MM.1S (cell line): ENCODE data around the gene ENO4.

ENCODE experiments used
- DNase-seq: peaks from one replicate; pipeline ENCODE4 v3.0.0-alpha.2; 2015
- H2AFZ ChIP-seq: fragments of 300-600 bp; sonication (generic); 2 replicates; pipeline ENCODE4 v1.6.0; 2016; ENCODE audit warnings: antibody characterized with exemption, low read length
- H3F3A ChIP-seq: fragments of 300-600 bp; sonication (generic); 2 replicates; pipeline ENCODE4 v1.6.1; 2016; ENCODE audit warnings: mild to moderate bottlenecking, antibody characterized with exemption, low read length, moderate library complexity, mixed read lengths; ENCODE audit not compliant: insufficient read depth
- H3K27ac ChIP-seq: fragments of 300-600 bp; sonication (generic); 2 replicates; pipeline ENCODE4 v1.5.1; 2016; ENCODE audit warnings: mild to moderate bottlenecking, low read length
- H3K27me3 ChIP-seq: fragments of 300-600 bp; sonication (generic); replicated peaks from 2 replicates; pipeline ENCODE4 v1.6.0; 2016; ENCODE audit warnings: low read length; ENCODE audit not compliant: insufficient read depth
- H3K36me3 ChIP-seq: fragments of 300-600 bp; sonication (generic); replicated peaks from 2 replicates; pipeline ENCODE4 v1.6.1; 2016; ENCODE audit warnings: mild to moderate bottlenecking, low read length, mixed read lengths; ENCODE audit not compliant: insufficient read depth
- H3K4me1 ChIP-seq: fragments of 300-600 bp; sonication (generic); 2 replicates; pipeline ENCODE4 v1.6.1; 2016; ENCODE audit warnings: low read length, mixed read lengths
- H3K4me2 ChIP-seq: fragments of 300-600 bp; sonication (generic); 2 replicates; pipeline ENCODE4 v1.6.0; 2016; ENCODE audit warnings: low read depth, low read length
- H3K4me3 ChIP-seq: fragments of 300-600 bp; sonication (generic); 2 replicates; pipeline ENCODE4 v1.5.1; 2016; ENCODE audit warnings: low read length, mixed read lengths
- H3K79me2 ChIP-seq: fragments of 300-600 bp; sonication (generic); 2 replicates; pipeline ENCODE4 v1.6.1; 2016; ENCODE audit warnings: mixed run types, low read length, mixed read lengths
- H3K9ac ChIP-seq: fragments of 300-600 bp; sonication (generic); 2 replicates; pipeline ENCODE4 v1.6.1; 2016; ENCODE audit warnings: low read length, mixed read lengths
- H3K9me2 ChIP-seq: fragments of 300-600 bp; sonication (generic); replicated peaks from 2 replicates; pipeline ENCODE4 v1.6.1; 2016; ENCODE audit warnings: mild to moderate bottlenecking, low read length, mixed read lengths; ENCODE audit not compliant: insufficient read depth
- H3K9me3 ChIP-seq: fragments of 300-600 bp; sonication (generic); replicated peaks from 2 replicates; pipeline ENCODE4 v1.6.1; 2016; ENCODE audit warnings: mild to moderate bottlenecking, low read length, mixed read lengths; ENCODE audit not compliant: insufficient read depth
- H4K20me1 ChIP-seq: fragments of 300-600 bp; sonication (generic); 2 replicates; pipeline ENCODE4 v1.6.1; 2016; ENCODE audit warnings: mild to moderate bottlenecking, low read length, moderate library complexity, mixed read lengths; ENCODE audit not compliant: insufficient read depth
- EZH2 ChIP-seq: fragments of 300-600 bp; sonication (generic); optimal IDR thresholded peaks from 2 replicates; pipeline ENCODE3; 2017; ENCODE audit warnings: low read depth, mild to moderate bottlenecking, antibody characterized with exemption, low read length, mixed read lengths
- EZH2phosphoT487 ChIP-seq: fragments of 300-600 bp; sonication (generic); IDR thresholded peaks from 2 replicates; pipeline ENCODE4 v1.6.1; 2018; ENCODE audit warnings: antibody characterized with exemption, low read length
- TF ChIP-seq, protein P1 (sequence below): fragments of 300-600 bp; sonication (generic); IDR thresholded peaks from 2 replicates; pipeline ENCODE4 v1.5.1; 2016; ENCODE audit warnings: antibody characterized with exemption, low read length, mixed read lengths

The ENO4 gene

DNA sequence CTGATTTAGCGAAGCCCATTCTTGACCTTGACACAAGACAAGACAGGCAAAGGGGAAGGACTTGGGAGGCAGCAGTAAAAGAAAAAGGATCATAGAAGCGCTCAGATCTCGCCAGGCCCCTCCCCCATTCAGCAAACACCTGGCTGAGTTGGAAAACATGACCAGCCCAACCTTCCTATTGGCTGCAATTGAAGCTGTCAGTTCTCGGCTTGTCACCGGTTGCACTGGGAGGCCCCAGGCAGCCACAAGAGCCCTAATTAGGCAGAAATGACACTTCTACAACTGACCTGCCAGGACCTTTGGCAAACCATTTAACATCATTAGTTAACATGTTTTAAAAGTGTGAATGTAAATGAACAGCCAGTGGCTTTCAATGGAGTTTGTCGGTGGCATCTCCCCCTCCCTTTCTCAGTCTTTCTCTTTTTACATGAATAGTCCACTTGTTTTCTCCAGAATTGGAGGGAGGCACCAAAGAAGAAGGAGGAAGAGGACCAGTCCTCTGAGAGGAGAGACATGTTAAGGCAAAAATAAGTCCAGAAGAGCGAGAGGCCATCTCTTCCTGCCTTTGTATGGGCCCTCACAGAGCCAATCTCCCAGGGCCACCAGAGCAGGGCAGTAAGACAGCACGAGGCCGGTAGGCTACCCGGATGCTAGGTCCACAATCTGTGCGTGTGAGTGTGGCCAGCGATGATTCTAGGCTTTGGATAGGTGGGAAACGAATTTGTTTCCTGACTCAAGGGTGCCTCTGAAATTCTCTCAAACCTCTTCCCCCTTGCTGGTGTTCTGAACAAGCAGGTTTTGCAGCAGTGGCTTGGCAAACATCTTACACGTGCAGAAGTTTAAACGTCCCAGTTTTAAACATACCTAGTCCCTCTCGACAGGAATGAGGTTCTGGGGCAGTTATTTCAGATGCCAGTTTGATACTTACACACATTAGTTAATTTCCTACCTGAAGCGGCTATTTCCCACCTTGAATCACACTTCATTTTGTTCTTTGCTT lies 15.0 kb upstream of the ENO4 start:
- no peaks in the 10 kb centered on the region for H4K20me1 ChIP-seq
- no peaks in the 10 kb centered on the region for H3K9me3 ChIP-seq
- H3K9ac ChIP-seq = no peak overlapping the region
- H3K27me3 ChIP-seq = no peaks in the 10 kb centered on the region
- DNase-seq = no peak
- no peak overlapping the region for H3K27ac ChIP-seq
- no peaks in the 10 kb centered on the region for H3K36me3 ChIP-seq
- no peaks in the 10 kb centered on the region for H3K4me1 ChIP-seq
- no peak overlapping the region for H3K4me3 ChIP-seq
- H3F3A ChIP-seq = no peaks in the 10 kb centered on the region
- H3K4me2 ChIP-seq = no peak overlapping the region
- no peak for TF ChIP-seq EZH2phosphoT487
- TF ChIP-seq, protein P1, sequence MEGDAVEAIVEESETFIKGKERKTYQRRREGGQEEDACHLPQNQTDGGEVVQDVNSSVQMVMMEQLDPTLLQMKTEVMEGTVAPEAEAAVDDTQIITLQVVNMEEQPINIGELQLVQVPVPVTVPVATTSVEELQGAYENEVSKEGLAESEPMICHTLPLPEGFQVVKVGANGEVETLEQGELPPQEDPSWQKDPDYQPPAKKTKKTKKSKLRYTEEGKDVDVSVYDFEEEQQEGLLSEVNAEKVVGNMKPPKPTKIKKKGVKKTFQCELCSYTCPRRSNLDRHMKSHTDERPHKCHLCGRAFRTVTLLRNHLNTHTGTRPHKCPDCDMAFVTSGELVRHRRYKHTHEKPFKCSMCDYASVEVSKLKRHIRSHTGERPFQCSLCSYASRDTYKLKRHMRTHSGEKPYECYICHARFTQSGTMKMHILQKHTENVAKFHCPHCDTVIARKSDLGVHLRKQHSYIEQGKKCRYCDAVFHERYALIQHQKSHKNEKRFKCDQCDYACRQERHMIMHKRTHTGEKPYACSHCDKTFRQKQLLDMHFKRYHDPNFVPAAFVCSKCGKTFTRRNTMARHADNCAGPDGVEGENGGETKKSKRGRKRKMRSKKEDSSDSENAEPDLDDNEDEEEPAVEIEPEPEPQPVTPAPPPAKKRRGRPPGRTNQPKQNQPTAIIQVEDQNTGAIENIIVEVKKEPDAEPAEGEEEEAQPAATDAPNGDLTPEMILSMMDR = no peak
- TF ChIP-seq EZH2 = no peak
- H2AFZ ChIP-seq = no peak overlapping the region
- no peaks in the 10 kb centered on the region for H3K9me2 ChIP-seq
- H3K79me2 ChIP-seq = no peaks in the 10 kb centered on the region

DNA sequence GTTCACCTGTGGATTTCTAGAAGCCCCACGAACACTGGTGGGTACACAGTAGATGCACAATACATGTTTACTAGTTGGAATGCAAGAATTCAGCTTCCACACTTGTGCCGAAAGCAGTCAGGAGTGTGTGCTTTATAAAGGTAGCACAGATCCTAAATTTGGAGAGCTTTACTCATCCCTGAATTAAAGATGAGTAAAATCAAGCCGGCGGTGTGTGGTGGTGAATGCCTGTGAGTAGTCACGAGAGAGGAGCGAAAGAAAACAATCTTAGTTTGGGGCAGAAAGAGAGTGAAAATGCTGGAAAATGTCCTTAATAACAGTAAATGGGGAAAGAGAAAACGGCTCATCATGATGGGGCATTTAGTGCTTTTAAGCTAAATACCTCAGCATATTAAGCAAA lies 13.6 kb upstream of the ENO4 start:
- no peak for TF ChIP-seq EZH2phosphoT487
- TF ChIP-seq EZH2 = no peak
- TF ChIP-seq, protein P1 = no peak
- no peaks in the 10 kb centered on the region for H4K20me1 ChIP-seq
- H3K27ac ChIP-seq = no peak overlapping the region
- no peaks in the 10 kb centered on the region for H3F3A ChIP-seq
- H3K9ac ChIP-seq = no peak overlapping the region
- no peaks in the 10 kb centered on the region for H3K9me2 ChIP-seq
- H3K9me3 ChIP-seq = no peaks in the 10 kb centered on the region
- no peaks in the 10 kb centered on the region for H3K36me3 ChIP-seq
- no peaks in the 10 kb centered on the region for H3K79me2 ChIP-seq
- H3K27me3 ChIP-seq = no peaks in the 10 kb centered on the region
- no peak for DNase-seq
- no peaks in the 10 kb centered on the region for H3K4me1 ChIP-seq
- no peak overlapping the region for H3K4me2 ChIP-seq
- H2AFZ ChIP-seq = no peak overlapping the region
- H3K4me3 ChIP-seq = no peak overlapping the region

DNA sequence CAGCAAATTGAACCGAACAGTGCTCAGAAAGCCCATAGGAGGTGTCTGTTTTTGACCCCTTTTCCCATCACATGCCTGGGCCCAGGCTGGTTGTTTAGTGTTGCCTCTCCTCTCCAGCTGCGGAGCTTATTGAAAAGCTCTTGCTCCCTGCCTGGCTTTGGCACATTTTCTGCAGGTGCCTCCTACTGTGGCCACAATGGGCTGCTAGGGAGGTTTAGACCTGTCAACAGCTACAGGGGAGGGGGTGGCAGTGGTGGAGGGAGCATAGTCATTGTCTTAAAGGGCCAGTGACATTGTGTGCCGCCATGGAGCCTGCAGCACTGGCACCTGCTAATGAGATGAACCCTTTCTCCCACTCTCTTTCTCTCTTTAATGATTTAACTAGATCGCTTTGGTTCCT lies 13.2 kb upstream of the ENO4 start:
- Histone ChIP-seq H3K4me2 (no peak overlapping the region), H3K9me2 (no peaks in the 10 kb centered on the region)
- no peak for DNase-seq

More for the DNA sequence above, 13.2 kb upstream of the ENO4 start:
- H3K27ac ChIP-seq = no peak overlapping the region
- no peaks in the 10 kb centered on the region for H3K36me3 ChIP-seq
- no peak overlapping the region for H3K4me3 ChIP-seq
- H4K20me1 ChIP-seq = no peaks in the 10 kb centered on the region
- H3K79me2 ChIP-seq = no peaks in the 10 kb centered on the region
- no peaks in the 10 kb centered on the region for H3K9me3 ChIP-seq
- H2AFZ ChIP-seq = no peak overlapping the region
- TF ChIP-seq EZH2 = no peak
- no peak for TF ChIP-seq EZH2phosphoT487
- TF ChIP-seq, protein P1 = no peak
- H3K27me3 ChIP-seq = no peaks in the 10 kb centered on the region
- H3K4me1 ChIP-seq = no peaks in the 10 kb centered on the region
- no peak overlapping the region for H3K9ac ChIP-seq
- H3F3A ChIP-seq = no peaks in the 10 kb centered on the region
